OCI-LY7 (cell line): Measurements from ENCODE around the gene ZBTB5. TPM values are rescaled to one million over a fixed set of nuclear protein-coding genes. Genes with fewer than 3 reads are reported as not detected.

Source experiments
- BruUV-seq: library from RNA; stranded (reverse); fragments of 400-500 nt; replicated peaks from 2 replicates; lab custom pipeline; 2021; lab: Mats Ljungman, UMichigan
- CTCF ChIA-PET: fragments of 300-600 bp; sonication (Branson Sonifier 250); formaldehyde crosslinking; loops from one replicate; lab custom pipeline; 2022; ENCODE audit warnings: antibody characterized with exemption; ENCODE audit not compliant: unreplicated experiment; lab: Charles Lee
- POLR2A ChIA-PET: fragments of 300-600 bp; sonication (Branson Sonifier 250); formaldehyde crosslinking; loops from one replicate; lab custom pipeline; 2022; ENCODE audit warnings: antibody characterized with exemption; lab: Charles Lee
- DNase-seq: peaks from one replicate; pipeline ENCODE4 v3.0.0-alpha.2; 2015; ENCODE audit warnings: low spot score
- H2AFZ ChIP-seq: fragments of 200-600 bp; sonication (generic), shearing (Covaris generic); 2 replicates; pipeline ENCODE4 v1.6.1; 2014; ENCODE audit warnings: mild to moderate bottlenecking, antibody characterized with exemption, low read length, moderate library complexity
- H3K27ac ChIP-seq: fragments of 200-600 bp; sonication (generic); 2 replicates; pipeline ENCODE4 v1.5.1; 2014; ENCODE audit warnings: mixed run types, low read depth, mild to moderate bottlenecking, moderate library complexity, low read length, inconsistent platforms; ENCODE audit not compliant: poor library complexity, severe bottlenecking
- H3K36me3 ChIP-seq: fragments of 200-600 bp; sonication (generic); 2 replicates; pipeline ENCODE4 v1.6.1; 2014; ENCODE audit warnings: mild to moderate bottlenecking, antibody characterized with exemption, low read length, moderate library complexity, mixed read lengths; ENCODE audit not compliant: insufficient read depth
- H3K4me1 ChIP-seq: fragments of 200-600 bp; sonication (generic); 2 replicates; pipeline ENCODE4 v1.5.1; 2014; ENCODE audit warnings: mild to moderate bottlenecking, low read length; ENCODE audit not compliant: insufficient read depth, poor library complexity, severe bottlenecking
- H3K4me2 ChIP-seq: fragments of 200-600 bp; sonication (generic); 2 replicates; pipeline ENCODE4 v1.6.1; 2014; ENCODE audit warnings: mild to moderate bottlenecking, low read length
- H3K4me3 ChIP-seq: fragments of 200-600 bp; sonication (generic); 2 replicates; pipeline ENCODE4 v1.5.1; 2014; ENCODE audit warnings: mild to moderate bottlenecking, low read depth, low read length; ENCODE audit not compliant: poor library complexity, severe bottlenecking
- H3K79me2 ChIP-seq: fragments of 200-600 bp; sonication (generic); 2 replicates; pipeline ENCODE4 v1.6.1; 2016; ENCODE audit warnings: low read depth, mild to moderate bottlenecking, low read length, moderate library complexity, mixed read lengths; ENCODE audit not compliant: insufficient read depth
- H3K9me2 ChIP-seq: fragments of 200-600 bp; sonication (generic); 2 replicates; pipeline ENCODE4 v1.6.1; 2016; ENCODE audit warnings: mild to moderate bottlenecking, low read length, mixed read lengths; ENCODE audit not compliant: insufficient read depth
- H3K9me3 ChIP-seq: fragments of 200-600 bp; sonication (generic); 2 replicates; pipeline ENCODE4 v1.6.1; 2014; ENCODE audit warnings: mild to moderate bottlenecking, mixed run types, low read length, mixed read lengths
- H4K20me1 ChIP-seq: fragments of 200-600 bp; sonication (generic); 2 replicates; pipeline ENCODE4 v1.6.1; 2014; ENCODE audit warnings: mild to moderate bottlenecking, antibody characterized with exemption, low read length, moderate library complexity, mixed read lengths; ENCODE audit not compliant: insufficient read depth
- CTCF ChIP-seq: fragments of 200-600 bp; sonication (generic); conservative IDR thresholded peaks from 2 replicates; pipeline ENCODE4 v1.5.1; 2014; ENCODE audit warnings: mild to moderate bottlenecking, antibody characterized with exemption, low read length, moderate library complexity, mixed read lengths
- EZH2phosphoT487 ChIP-seq: fragments of 200-600 bp; sonication (generic); IDR thresholded peaks from 2 replicates; pipeline ENCODE4 v1.6.1; 2018; ENCODE audit warnings: low read depth, borderline replicate concordance, mild to moderate bottlenecking, mixed run types, antibody characterized with exemption, low read length, moderate library complexity, mixed read lengths
- intact Hi-C: fragments of 100-400 bp; cut with micrococcal nuclease; formaldehyde crosslinking; loops from one replicate; pipeline ENCODE4 v1.10.0; 2022; ENCODE audit not compliant: unreplicated experiment
- total RNA-seq, 2 experiments: library from RNA; depleted of rRNA in 1 of 2; stranded (reverse); fragments of >200 nt in 1 of 2; shearing (Covaris generic) in 1 of 2; gene quantifications; 2 replicates each; pipeline ENCODE4 v1.2.3, GENCODE V29; 2014 to 2022

The ZBTB5 gene
- total RNA-seq, 2 experiments from 2014 or later: 20.2 to 31.9 TPM

DNA sequence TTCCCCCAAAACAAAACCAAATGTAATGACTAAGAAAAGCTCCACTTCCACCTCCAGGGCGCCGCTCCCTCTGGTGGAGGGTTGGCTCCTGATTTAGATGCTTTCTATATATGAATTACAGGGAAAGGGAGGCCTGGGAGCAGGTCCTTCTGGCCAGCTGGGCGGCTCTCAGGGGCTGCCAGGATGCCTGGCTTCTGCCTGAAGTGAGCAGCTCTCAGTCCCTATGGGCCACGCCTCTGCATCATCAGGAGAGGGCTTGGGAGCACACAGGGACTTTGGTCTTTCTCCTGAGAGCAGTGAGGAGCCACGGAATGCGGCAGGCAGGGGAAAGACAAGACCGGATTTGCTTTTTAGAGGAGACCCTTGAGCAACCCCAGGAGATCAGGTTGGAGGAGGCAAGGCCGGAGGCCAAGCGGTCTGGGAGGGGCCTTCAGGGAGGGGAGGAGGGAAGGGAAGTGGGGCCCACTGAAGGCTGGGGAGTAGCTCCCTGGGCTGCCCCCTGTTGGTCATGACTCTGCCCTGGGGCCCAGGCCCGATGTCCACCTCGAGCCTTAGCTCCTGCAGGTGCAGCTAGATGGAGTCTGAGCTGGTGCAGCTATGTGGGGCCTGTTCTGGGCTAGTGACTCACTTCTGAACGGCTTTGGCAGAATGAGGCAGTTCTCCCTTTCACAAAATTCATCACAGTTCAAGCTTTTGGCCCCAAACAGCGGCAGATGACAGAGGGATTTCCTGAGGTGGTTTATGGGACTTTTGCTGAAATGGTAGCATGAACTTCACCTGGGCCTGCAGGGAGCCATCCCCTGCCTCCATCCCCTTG lies 54.1 kb downstream of the ZBTB5 start:
- TF ChIP-seq EZH2phosphoT487 (no peak), CTCF (peak; percentile 81)
- no TSS peak for BruUV-seq
- H3K4me1 ChIP-seq: peaks cover 98% of the 10 kb centered on the region
- H3K9me2 ChIP-seq: no peaks in the 10 kb centered on the region
- peak; percentile 92 for DNase-seq
- intact Hi-C loops: loop anchor here (2.0 to 5.0 kb wide), 3 partner anchors 181 to 376 kb away; partner anchors contain the start of genes PAX5 and TOMM5
- H3K27ac ChIP-seq: peak overlapping the region; percentile 97
- no peaks in the 10 kb centered on the region for H3K36me3 ChIP-seq
- ChIA-PET CTCF (interaction anchor here (0.6 to 3.5 kb wide), 11 partner anchors 19 to 548 kb away, joined by 3 to 21 read pairs (median 3); no protein-coding TSS in a partner anchor), POLR2A (interaction anchor here (0.6 to 14.0 kb wide), 28 partner anchors 8 to 534 kb away, joined by 3 to 298 read pairs (median 4); partner anchors contain the start of genes GRHPR, PAX5, POLR1E and ZBTB5)
- peaks cover 16% of the 10 kb centered on the region; the same call in 1 of the 2 replicates for H3K79me2 ChIP-seq
- H3K4me2 ChIP-seq: peak overlapping the region; percentile 82
- peak overlapping the region; percentile 53 for H3K4me3 ChIP-seq
- H2AFZ ChIP-seq: no peak overlapping the region; the same call in 1 of the 2 replicates
- H4K20me1 ChIP-seq: no peaks in the 10 kb centered on the region
- no peaks in the 10 kb centered on the region for H3K9me3 ChIP-seq

GRCh38 chr9:37410354-37410861 lies 54.8 kb downstream of the ZBTB5 start:
- Histone ChIP-seq H3K27ac (peak overlapping the region; percentile 97), H3K4me3 (peak overlapping the region; percentile 53), H3K9me2 (no peaks in the 10 kb centered on the region), H3K79me2 (peaks cover 24% of the 10 kb centered on the region; the same call in 1 of the 2 replicates), H3K4me1 (peaks cover 98% of the 10 kb centered on the region), H2AFZ (no peak overlapping the region; the same call in 1 of the 2 replicates), H3K36me3 (no peaks in the 10 kb centered on the region), H3K9me3 (no peaks in the 10 kb centered on the region), H4K20me1 (no peaks in the 10 kb centered on the region), H3K4me2 (peak overlapping the region; percentile 82)
- peak; percentile 57 for DNase-seq
- ChIA-PET CTCF (interaction anchor here (0.6 to 3.5 kb wide), 4 partner anchors 24 to 537 kb away, joined by 3 to 21 read pairs (median 4); no protein-coding TSS in a partner anchor), POLR2A (interaction anchor here (0.6 to 14.0 kb wide), 19 partner anchors 8 to 1744 kb away, joined by 3 to 298 read pairs (median 8); partner anchors contain the start of genes PAX5, POLR1E and ZBTB5)
- intact Hi-C loops: loop anchor here (2.0 to 5.0 kb wide), 3 partner anchors 182 to 376 kb away; partner anchors contain the start of genes PAX5 and TOMM5
- no TSS peak for BruUV-seq
- TF ChIP-seq EZH2phosphoT487 (no peak), CTCF (no peak)
